Activated T-helper 2 cell treated with anti-CD3 and anti-CD28 coated beads, Interferon-gamma antibody, Interleukin-2, Interleukin-4, amounts not matched to agents 10 μg/mL and 5 μg/mL and 100 μg/mL, durations not matched to agents 14 hours and 24 hours and 36 hours (primary cell): ENCODE results near the gene SDC4. TPM values are rescaled to one million over a fixed set of nuclear protein-coding genes. Genes with fewer than 3 reads are reported as not detected.

Experiments
- DNase-seq: peaks from one replicate; pipeline ENCODE4 v3.0.0; 2021; ENCODE audit warnings: low spot score
- H3K27ac Mint-ChIP-seq: one replicate; pipeline ENCODE4 v1.8.0; 2021; ENCODE audit warnings: mixed read lengths
- H3K27me3 Mint-ChIP-seq: one replicate; pipeline ENCODE4 v1.8.0; 2021; ENCODE audit warnings: low read depth, mixed read lengths
- H3K36me3 Mint-ChIP-seq: one replicate; pipeline ENCODE4 v1.8.0; 2021; ENCODE audit warnings: low read depth, mixed read lengths
- H3K4me1 Mint-ChIP-seq: one replicate; pipeline ENCODE4 v1.8.0; 2021; ENCODE audit warnings: low read depth, mixed read lengths
- H3K4me3 Mint-ChIP-seq: one replicate; pipeline ENCODE4 v1.8.0; 2021; ENCODE audit warnings: low read depth, mild to moderate bottlenecking, moderate library complexity, mixed read lengths
- H3K9me3 Mint-ChIP-seq: one replicate; pipeline ENCODE4 v1.8.0; 2021; ENCODE audit warnings: mixed read lengths
- intact Hi-C: fragments of 100-400 bp; cut with micrococcal nuclease; formaldehyde crosslinking; loops from one replicate; pipeline ENCODE4 v1.15.1; 2023
- total RNA-seq: library from RNA; stranded (reverse); gene quantifications from 2 replicates; pipeline ENCODE4 v1.2.3, GENCODE V29; 2022

The SDC4 gene
- total RNA-seq, 1 donor from 2014 or later: 136 TPM

GRCh38 chr20:45318386-45318939, 29.8 kb downstream of the SDC4 start:
- intact Hi-C loops: loop anchor here (2.0 to 5.0 kb wide), 3 partner anchors 39 to 134 kb away; no protein-coding TSS in a partner anchor
- no peaks in the 10 kb centered on the region for H3K9me3 Mint-ChIP-seq
- DNase-seq: no peak

GRCh38 chr20:45317826-45318225, 30.4 kb downstream of the SDC4 start:
- peaks cover 32% of the 10 kb centered on the region for H3K4me1 Mint-ChIP-seq
- no peak for DNase-seq
- peaks cover 22% of the 10 kb centered on the region for H3K27me3 Mint-ChIP-seq
- H3K36me3 Mint-ChIP-seq: no peaks in the 10 kb centered on the region
- intact Hi-C loops: loop anchor here (2.0 to 5.0 kb wide), 3 partner anchors 39 to 134 kb away; no protein-coding TSS in a partner anchor
- H3K4me3 Mint-ChIP-seq: no peak overlapping the region
- peak overlapping the region; percentile 69 for H3K27ac Mint-ChIP-seq
- H3K9me3 Mint-ChIP-seq: no peaks in the 10 kb centered on the region

More at GRCh38 chr20:45318386-45318939, 29.8 kb downstream of the SDC4 start:
- H3K36me3 Mint-ChIP-seq: no peaks in the 10 kb centered on the region
- H3K27ac Mint-ChIP-seq: peak overlapping the region; percentile 69
- peaks cover 32% of the 10 kb centered on the region for H3K4me1 Mint-ChIP-seq
- peak overlapping the region; percentile 9 for H3K4me3 Mint-ChIP-seq
- peaks cover 22% of the 10 kb centered on the region for H3K27me3 Mint-ChIP-seq

GRCh38 chr20:45316150-45317080, 31.8 kb downstream of the SDC4 start:
- peaks cover 37% of the 10 kb centered on the region for H3K4me1 Mint-ChIP-seq

GRCh38 chr20:45315672-45316071, 32.6 kb downstream of the SDC4 start:
- intact Hi-C loops: loop anchor here (5.0 kb wide), 2 partner anchors 42 to 137 kb away; no protein-coding TSS in a partner anchor
- DNase-seq: no peak
- Mint-ChIP-seq H3K9me3 (no peaks in the 10 kb centered on the region), H3K36me3 (no peaks in the 10 kb centered on the region), H3K27me3 (peaks cover 26% of the 10 kb centered on the region), H3K4me3 (no peak overlapping the region), H3K4me1 (peaks cover 35% of the 10 kb centered on the region), H3K27ac (no peak overlapping the region)

More at GRCh38 chr20:45316150-45317080, 31.8 kb downstream of the SDC4 start:
- Mint-ChIP-seq H3K27me3 (peaks cover 23% of the 10 kb centered on the region), H3K9me3 (no peaks in the 10 kb centered on the region), H3K4me3 (no peak overlapping the region), H3K36me3 (no peaks in the 10 kb centered on the region), H3K27ac (no peak overlapping the region)
- intact Hi-C loops: loop anchor here (5.0 kb wide), 2 partner anchors 41 to 136 kb away; no protein-coding TSS in a partner anchor
- no peak for DNase-seq

GRCh38 chr20:45313943-45314342, 34.3 kb downstream of the SDC4 start:
- H3K9me3 Mint-ChIP-seq: no peaks in the 10 kb centered on the region
- H3K4me1 Mint-ChIP-seq: peaks cover 29% of the 10 kb centered on the region
- no peaks in the 10 kb centered on the region for H3K36me3 Mint-ChIP-seq
- H3K27me3 Mint-ChIP-seq: peaks cover 35% of the 10 kb centered on the region
- intact Hi-C loops: no loop called here
- no peak for DNase-seq
- no peak overlapping the region for H3K4me3 Mint-ChIP-seq
- H3K27ac Mint-ChIP-seq: no peak overlapping the region

GRCh38 chr20:45313065-45313695, 35.0 kb downstream of the SDC4 start:
- H3K27ac Mint-ChIP-seq: no peak overlapping the region
- DNase-seq: no peak
- H3K4me1 Mint-ChIP-seq: peaks cover 21% of the 10 kb centered on the region
- intact Hi-C loops: no loop called here
- H3K36me3 Mint-ChIP-seq: no peaks in the 10 kb centered on the region
- no peaks in the 10 kb centered on the region for H3K9me3 Mint-ChIP-seq
- H3K4me3 Mint-ChIP-seq: no peak overlapping the region
- H3K27me3 Mint-ChIP-seq: peaks cover 37% of the 10 kb centered on the region

GRCh38 chr20:45312241-45312640, 36.0 kb downstream of the SDC4 start:
- H3K4me3 Mint-ChIP-seq: no peak overlapping the region
- no peaks in the 10 kb centered on the region for H3K9me3 Mint-ChIP-seq
- H3K27me3 Mint-ChIP-seq: peaks cover 37% of the 10 kb centered on the region
- intact Hi-C loops: no loop called here
- peaks cover 14% of the 10 kb centered on the region for H3K4me1 Mint-ChIP-seq
- H3K36me3 Mint-ChIP-seq: no peaks in the 10 kb centered on the region
- DNase-seq: no peak
- no peak overlapping the region for H3K27ac Mint-ChIP-seq

GRCh38 chr20:45311589-45312211, 36.5 kb downstream of the SDC4 start:
- Mint-ChIP-seq H3K27ac (no peak overlapping the region), H3K4me1 (peaks cover 11% of the 10 kb centered on the region), H3K4me3 (no peak overlapping the region), H3K27me3 (peaks cover 33% of the 10 kb centered on the region), H3K9me3 (no peaks in the 10 kb centered on the region), H3K36me3 (no peaks in the 10 kb centered on the region)
- peak; percentile 52 for DNase-seq
- intact Hi-C loops: no loop called here

GRCh38 chr20:45309075-45309474, 39.1 kb downstream of the SDC4 start:
- Mint-ChIP-seq H3K27me3 (peaks cover 24% of the 10 kb centered on the region), H3K27ac (no peak overlapping the region), H3K9me3 (no peaks in the 10 kb centered on the region), H3K36me3 (no peaks in the 10 kb centered on the region), H3K4me1 (peaks cover 11% of the 10 kb centered on the region), H3K4me3 (no peak overlapping the region)
- no peak for DNase-seq
- intact Hi-C loops: no loop called here

GRCh38 chr20:45308117-45308778, 40.0 kb downstream of the SDC4 start, which contains the start of gene MATN4:
Gene MATN4, minus strand, starts transcription at chr20:45308299. Its CDS starts 2,717 bp downstream, at chr20:45305582.
- DNase-seq: no peak
- intact Hi-C loops: no loop called here
- Mint-ChIP-seq H3K27ac (no peak within 1 kb of the TSS), H3K36me3 (no peaks in the 10 kb centered on the region), H3K27me3 (peaks cover 26% of the 10 kb centered on the region), H3K9me3 (no peaks in the 10 kb centered on the region), H3K4me1 (peaks cover 17% of the 10 kb centered on the region), H3K4me3 (no peak within 1 kb of the TSS)

- no peak overlapping the region for H3K27ac Mint-ChIP-seq
- H3K27me3 Mint-ChIP-seq: peaks cover 25% of the 10 kb centered on the region
- intact Hi-C loops: no loop called here
- H3K9me3 Mint-ChIP-seq: no peaks in the 10 kb centered on the region
- H3K4me3 Mint-ChIP-seq: no peak overlapping the region
- peaks cover 21% of the 10 kb centered on the region for H3K4me1 Mint-ChIP-seq
- DNase-seq: no peak
- H3K36me3 Mint-ChIP-seq: no peaks in the 10 kb centered on the region
Measured at GRCh38 chr20:45307076-45307640, 41.1 kb downstream of the SDC4 start.
